ENCODE results near the gene STBD1.

- TF ChIP-seq, protein P1, sequence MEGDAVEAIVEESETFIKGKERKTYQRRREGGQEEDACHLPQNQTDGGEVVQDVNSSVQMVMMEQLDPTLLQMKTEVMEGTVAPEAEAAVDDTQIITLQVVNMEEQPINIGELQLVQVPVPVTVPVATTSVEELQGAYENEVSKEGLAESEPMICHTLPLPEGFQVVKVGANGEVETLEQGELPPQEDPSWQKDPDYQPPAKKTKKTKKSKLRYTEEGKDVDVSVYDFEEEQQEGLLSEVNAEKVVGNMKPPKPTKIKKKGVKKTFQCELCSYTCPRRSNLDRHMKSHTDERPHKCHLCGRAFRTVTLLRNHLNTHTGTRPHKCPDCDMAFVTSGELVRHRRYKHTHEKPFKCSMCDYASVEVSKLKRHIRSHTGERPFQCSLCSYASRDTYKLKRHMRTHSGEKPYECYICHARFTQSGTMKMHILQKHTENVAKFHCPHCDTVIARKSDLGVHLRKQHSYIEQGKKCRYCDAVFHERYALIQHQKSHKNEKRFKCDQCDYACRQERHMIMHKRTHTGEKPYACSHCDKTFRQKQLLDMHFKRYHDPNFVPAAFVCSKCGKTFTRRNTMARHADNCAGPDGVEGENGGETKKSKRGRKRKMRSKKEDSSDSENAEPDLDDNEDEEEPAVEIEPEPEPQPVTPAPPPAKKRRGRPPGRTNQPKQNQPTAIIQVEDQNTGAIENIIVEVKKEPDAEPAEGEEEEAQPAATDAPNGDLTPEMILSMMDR (conservative IDR thresholded peaks at IDR 0.05; ENCODE audit: low read depth in 2 of 2), result no peak
- TF ChIP-seq EZH2 (IDR thresholded peaks at IDR 0.05; ENCODE audit: low read depth, unreplicated experiment) (no peak), POLR2AphosphoS5 (IDR thresholded peaks at IDR 0.05; ENCODE audit: low read depth) (no peak), EZH2phosphoT487 (IDR thresholded peaks at IDR 0.05; ENCODE audit: unreplicated experiment) (no peak), JUNB (IDR thresholded peaks at IDR 0.05; ENCODE audit: unreplicated experiment) (no peak), ZNF114 (CRISPR knock-in tag; IDR thresholded peaks at IDR 0.05) (no peak), CREB1 (CRISPR knock-in tag; IDR thresholded peaks at IDR 0.05; ENCODE audit: low read depth) (no peak)
- TF ChIP-seq, protein P2, sequence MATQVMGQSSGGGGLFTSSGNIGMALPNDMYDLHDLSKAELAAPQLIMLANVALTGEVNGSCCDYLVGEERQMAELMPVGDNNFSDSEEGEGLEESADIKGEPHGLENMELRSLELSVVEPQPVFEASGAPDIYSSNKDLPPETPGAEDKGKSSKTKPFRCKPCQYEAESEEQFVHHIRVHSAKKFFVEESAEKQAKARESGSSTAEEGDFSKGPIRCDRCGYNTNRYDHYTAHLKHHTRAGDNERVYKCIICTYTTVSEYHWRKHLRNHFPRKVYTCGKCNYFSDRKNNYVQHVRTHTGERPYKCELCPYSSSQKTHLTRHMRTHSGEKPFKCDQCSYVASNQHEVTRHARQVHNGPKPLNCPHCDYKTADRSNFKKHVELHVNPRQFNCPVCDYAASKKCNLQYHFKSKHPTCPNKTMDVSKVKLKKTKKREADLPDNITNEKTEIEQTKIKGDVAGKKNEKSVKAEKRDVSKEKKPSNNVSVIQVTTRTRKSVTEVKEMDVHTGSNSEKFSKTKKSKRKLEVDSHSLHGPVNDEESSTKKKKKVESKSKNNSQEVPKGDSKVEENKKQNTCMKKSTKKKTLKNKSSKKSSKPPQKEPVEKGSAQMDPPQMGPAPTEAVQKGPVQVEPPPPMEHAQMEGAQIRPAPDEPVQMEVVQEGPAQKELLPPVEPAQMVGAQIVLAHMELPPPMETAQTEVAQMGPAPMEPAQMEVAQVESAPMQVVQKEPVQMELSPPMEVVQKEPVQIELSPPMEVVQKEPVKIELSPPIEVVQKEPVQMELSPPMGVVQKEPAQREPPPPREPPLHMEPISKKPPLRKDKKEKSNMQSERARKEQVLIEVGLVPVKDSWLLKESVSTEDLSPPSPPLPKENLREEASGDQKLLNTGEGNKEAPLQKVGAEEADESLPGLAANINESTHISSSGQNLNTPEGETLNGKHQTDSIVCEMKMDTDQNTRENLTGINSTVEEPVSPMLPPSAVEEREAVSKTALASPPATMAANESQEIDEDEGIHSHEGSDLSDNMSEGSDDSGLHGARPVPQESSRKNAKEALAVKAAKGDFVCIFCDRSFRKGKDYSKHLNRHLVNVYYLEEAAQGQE (IDR thresholded peaks at IDR 0.05; ENCODE audit: unreplicated experiment), result no peak
Measured at GRCh38 chr4:76302826-76303438, 3.6 kb upstream of the STBD1 start.

Data from GM23338 (cell line).